ENCODE results near the gene VIL1.

The VIL1 gene

GRCh38 chr2:218446547-218446946 lies 27.6 kb downstream of the VIL1 start:
- no peak for DNase-seq

GRCh38 chr2:218447072-218447471 lies 28.1 kb downstream of the VIL1 start:
- no peak for DNase-seq

DNA sequence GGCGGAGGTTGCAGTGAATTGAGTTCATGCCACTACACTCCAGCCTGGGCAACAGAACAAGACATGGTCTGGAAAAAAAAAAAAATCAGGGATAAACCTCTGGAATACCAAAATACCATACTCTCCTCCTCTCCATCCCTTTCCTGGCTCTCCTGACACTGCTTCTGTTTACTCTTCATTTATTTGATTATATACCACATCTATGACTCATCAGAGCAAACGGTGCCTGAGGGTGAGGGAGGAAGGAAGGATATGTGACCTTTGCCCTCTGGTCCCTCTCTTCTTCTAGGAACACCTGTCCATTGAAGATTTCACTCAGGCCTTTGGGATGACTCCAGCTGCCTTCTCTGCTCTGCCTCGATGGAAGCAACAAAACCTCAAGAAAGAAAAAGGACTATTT lies 30.0 kb downstream of the VIL1 start:
- DNase-seq = no peak

DNA sequence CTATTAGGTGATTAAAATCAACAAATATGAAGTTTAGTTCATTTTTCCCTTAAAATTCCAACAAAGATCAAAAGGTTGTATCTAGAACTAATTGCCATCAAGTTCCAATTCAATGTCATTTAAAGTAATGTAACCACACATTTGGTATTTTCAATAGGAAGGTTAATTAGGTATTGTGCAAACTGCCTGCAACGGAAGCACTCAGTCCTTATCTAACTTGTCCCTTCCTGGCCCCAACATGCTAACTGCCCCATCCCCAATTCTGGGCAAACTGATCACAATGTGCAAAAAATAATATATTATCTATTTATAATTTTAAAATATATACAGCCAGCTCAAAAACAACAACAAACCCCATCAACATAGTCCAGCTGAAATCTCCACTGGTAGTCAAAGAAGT lies 33.2 kb downstream of the VIL1 start:
- DNase-seq = no peak

GRCh38 chr2:218456849-218457248 lies 37.9 kb downstream of the VIL1 start:
- no peak for DNase-seq

- DNase-seq = no peak
These were observed 39.7 kb downstream of the VIL1 start for GRCh38 chr2:218458598-218458997.

GRCh38 chr2:218465987-218466633 lies 47.2 kb downstream of the VIL1 start:
- DNase-seq = no peak

- no peak for DNase-seq
These were observed 51.5 kb downstream of the VIL1 start for GRCh38 chr2:218470448-218470847.

DNA sequence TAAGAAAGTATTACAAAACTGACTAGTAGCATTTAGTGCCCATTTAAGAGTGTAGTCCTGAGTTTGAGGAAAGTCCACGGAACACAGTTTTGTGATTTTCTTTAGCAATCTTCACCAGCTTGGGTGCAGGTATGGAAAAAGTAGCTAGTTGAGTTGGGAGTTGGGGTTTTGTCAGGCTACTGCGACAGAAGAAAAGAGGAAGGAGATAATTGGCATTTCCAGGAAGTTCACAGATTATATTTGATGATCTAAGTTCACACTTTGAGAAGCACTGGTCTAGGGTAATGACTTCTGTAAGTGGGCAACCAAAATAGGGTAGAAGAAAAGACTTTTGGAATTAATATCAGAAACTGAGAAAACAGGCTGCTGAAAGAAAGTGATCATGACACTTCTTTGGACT lies 52.1 kb downstream of the VIL1 start:
- DNase-seq = no peak

DNA sequence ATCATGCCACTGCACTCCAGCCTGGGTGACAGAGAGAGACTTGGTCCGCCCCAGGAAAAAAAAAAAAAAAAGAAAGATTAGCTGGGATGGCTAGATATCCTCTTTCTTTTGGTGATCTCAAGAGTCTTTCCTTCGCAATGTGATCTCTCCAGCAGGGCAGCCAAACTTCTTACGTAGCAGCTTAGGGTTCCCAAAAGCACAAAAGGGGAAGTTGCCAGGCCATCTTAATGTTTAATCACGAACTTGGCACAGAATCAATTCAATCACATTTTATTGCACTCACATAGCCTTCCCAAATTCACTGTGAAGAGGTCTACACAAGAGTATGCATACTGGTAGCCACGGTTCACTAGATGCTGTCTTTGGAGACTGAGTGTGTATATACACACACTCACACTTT lies 53.1 kb downstream of the VIL1 start:
- no peak for DNase-seq

DNA sequence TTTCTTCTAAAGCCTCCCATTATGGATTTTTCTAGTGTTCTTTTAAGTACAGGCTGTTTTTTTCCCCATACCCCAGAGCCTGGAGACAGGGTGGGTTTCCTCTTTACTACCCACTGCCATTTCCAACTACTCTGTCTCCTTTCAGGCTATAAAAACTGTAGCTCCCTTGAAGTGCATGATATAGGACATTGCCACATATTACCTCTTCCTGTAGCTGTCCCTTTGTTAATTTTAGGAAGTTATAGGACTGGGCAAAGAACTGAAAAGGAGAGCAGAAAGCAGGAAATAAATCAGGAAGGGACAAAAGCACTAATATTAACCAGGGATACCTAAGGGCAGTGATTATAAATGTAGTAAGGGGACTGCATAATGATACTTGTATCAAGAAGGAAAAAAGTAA lies 54.1 kb downstream of the VIL1 start:
- no peak for DNase-seq

- no peak for DNase-seq
These were observed 55.6 kb downstream of the VIL1 start for GRCh38 chr2:218474527-218474926.

- no peak for DNase-seq
These were observed 57.8 kb downstream of the VIL1 start for GRCh38 chr2:218476676-218477075.

GRCh38 chr2:218477247-218477646 lies 58.3 kb downstream of the VIL1 start:
- no peak for DNase-seq

- no peak for DNase-seq
These were observed 59.6 kb downstream of the VIL1 start for GRCh38 chr2:218478544-218478943.

GRCh38 chr2:218479595-218479994 lies 60.7 kb downstream of the VIL1 start:
- DNase-seq = no peak

GRCh38 chr2:218482651-218483050 lies 63.7 kb downstream of the VIL1 start:
- DNase-seq = no peak

GRCh38 chr2:218485986-218486667 lies 67.2 kb downstream of the VIL1 start:
- DNase-seq = no peak

DNA sequence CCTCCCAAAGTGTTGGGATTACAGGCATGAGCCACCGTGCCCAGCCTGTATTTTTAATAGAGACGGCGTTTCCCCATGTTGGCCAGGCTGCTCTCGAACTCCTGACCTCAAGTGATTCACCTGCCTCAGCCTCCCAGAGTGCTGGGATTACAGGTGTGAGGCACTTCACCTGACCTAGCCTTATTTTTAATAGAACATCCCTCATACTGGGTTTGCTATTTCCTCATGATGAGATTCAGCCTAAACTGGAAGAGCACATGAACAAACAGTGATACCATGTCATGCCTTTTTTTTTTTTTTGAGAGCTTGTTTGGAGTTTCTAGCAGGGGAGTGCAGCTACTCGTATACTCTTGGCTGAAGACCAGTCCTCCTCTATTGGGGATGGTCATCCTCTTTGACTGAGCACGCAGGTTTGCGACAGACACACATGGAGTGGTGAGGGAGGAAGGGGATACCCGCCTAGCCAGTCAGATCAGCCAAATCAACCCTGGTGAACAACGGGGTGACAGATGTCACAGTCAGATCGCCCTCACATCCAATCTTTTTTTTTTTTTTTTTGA lies 81.7 kb downstream of the VIL1 start:
- DNase-seq = no peak

GRCh38 chr2:218501665-218502064 lies 82.7 kb downstream of the VIL1 start:
- no peak for DNase-seq

All from activated CD4-positive, alpha-beta T cell treated with anti-CD3 and anti-CD28 coated beads for 48 hours (primary cell).